H1 (cell line): Measurements from ENCODE around the gene MTMR10. TPM values are rescaled to one million over a fixed set of nuclear protein-coding genes. Genes with fewer than 3 reads are reported as not detected.

Experiments used
- CTCF ChIA-PET: fragments of 300-600 bp; sonication (Branson Sonifier 250); formaldehyde crosslinking; loops from one replicate; lab custom pipeline; 2021; ENCODE audit not compliant: partially characterized antibody; lab: Charles Lee
- POLR2A ChIA-PET: fragments of 300-600 bp; sonication (Branson Sonifier 250); formaldehyde crosslinking; loops from one replicate; lab custom pipeline; 2021; ENCODE audit warnings: inconsistent platforms; ENCODE audit not compliant: partially characterized antibody; lab: Charles Lee
- DNase-seq, 2 experiments: peaks; one replicate each; pipeline versions ENCODE4 v3.0.0 to v3.0.0-alpha.2; 2010 to 2022; ENCODE audit warnings: low spot score in 2 of 2, low read depth in 1 of 2, mixed read lengths in 1 of 2
- FAIRE-seq: peaks from 2 replicates; lab custom pipeline; 2011; peaks lifted over from hg19 to GRCh38; lab: Jason Lieb, UNC
- H2AFZ ChIP-seq: 2 replicates; pipeline ENCODE4 v1.8.1; 2012; ENCODE audit warnings: low read length, inconsistent platforms
- H2AK5ac ChIP-seq: 2 replicates; pipeline ENCODE4 v1.6.1; 2013; ENCODE audit warnings: low read depth, low read length
- H2BK120ac ChIP-seq: replicated peaks from 2 replicates; pipeline ENCODE3; 2013; ENCODE audit warnings: low read depth, low read length, inconsistent platforms
- H2BK12ac ChIP-seq: 2 replicates; pipeline ENCODE4 v1.6.1; 2013; ENCODE audit warnings: low read depth, low read length
- H2BK15ac ChIP-seq: 2 replicates; pipeline ENCODE4 v1.6.1; 2013; ENCODE audit warnings: low read length
- H2BK20ac ChIP-seq: 2 replicates; pipeline ENCODE4 v1.6.1; 2013; ENCODE audit warnings: low read length
- H2BK5ac ChIP-seq: 2 replicates; pipeline ENCODE4 v1.6.1; 2013; ENCODE audit warnings: low read depth, low read length
- H3K14ac ChIP-seq: 2 replicates; pipeline ENCODE4 v1.6.1; 2013; ENCODE audit warnings: inconsistent platforms; ENCODE audit not compliant: insufficient read length
- H3K18ac ChIP-seq: 2 replicates; pipeline ENCODE4 v1.6.1; 2013; ENCODE audit warnings: low read length; ENCODE audit errors: extremely low read depth
- H3K23ac ChIP-seq: 2 replicates; pipeline ENCODE4 v1.6.1; 2013; ENCODE audit warnings: inconsistent platforms; ENCODE audit not compliant: insufficient read length
- H3K23me2 ChIP-seq: 2 replicates; pipeline ENCODE4 v1.6.1; 2013; ENCODE audit warnings: low read depth, low read length
- H3K27ac ChIP-seq: 2 replicates; pipeline ENCODE4 v1.6.1; 2011; ENCODE audit warnings: low read depth, low read length, inconsistent platforms
- H3K27me3 ChIP-seq, 4 experiments: replicated peaks in 1 of 4; 1 replicate in 1 of 4; 2 replicates in 3 of 4; pipeline versions ENCODE4 v1.6.1 to v1.8.1; 2011 to 2013; ENCODE audit warnings: low read length in 3 of 4, mild to moderate bottlenecking in 3 of 4, inconsistent platforms in 2 of 4, mixed read lengths in 2 of 4, moderate library complexity in 1 of 4; ENCODE audit not compliant: control insufficient read depth in 3 of 4, insufficient read depth in 3 of 4; ENCODE audit errors: extremely low read depth in 1 of 4
- H3K36me3 ChIP-seq, 4 experiments: 2 replicates each; pipeline versions ENCODE4 v1.6.1 to v1.8.1; 2011 to 2013; ENCODE audit warnings: mild to moderate bottlenecking in 4 of 4, low read length in 3 of 4, moderate library complexity in 2 of 4, control low read depth in 1 of 4, inconsistent platforms in 1 of 4; ENCODE audit not compliant: insufficient read depth in 4 of 4, control insufficient read depth in 2 of 4
- H3K4ac ChIP-seq: replicated peaks from 2 replicates; pipeline ENCODE3; 2013; ENCODE audit warnings: low read length, low read depth, mixed read lengths, inconsistent platforms; ENCODE audit not compliant: insufficient read length
- H3K4me1 ChIP-seq, 4 experiments: replicated peaks in 1 of 4; 1 replicate in 1 of 4; 2 replicates in 3 of 4; pipeline versions ENCODE4 v1.6.1 to v1.8.1; 2011 to 2013; ENCODE audit warnings: low read length in 3 of 4, inconsistent platforms in 2 of 4, mixed read lengths in 1 of 4; ENCODE audit not compliant: insufficient read depth in 4 of 4, control insufficient read depth in 3 of 4
- H3K4me2 ChIP-seq, 2 experiments: 2 replicates each; pipeline versions ENCODE4 v1.6.1 to v1.8.1; 2011 to 2013; ENCODE audit warnings: low read depth in 2 of 2, low read length in 2 of 2, control low read depth in 1 of 2, inconsistent platforms in 1 of 2, mild to moderate bottlenecking in 1 of 2; ENCODE audit not compliant: insufficient read depth in 1 of 2
- H3K4me3 ChIP-seq, 4 experiments: fragments of 200-600, 300-600 bp in 1 of 4; sonication (generic), shearing (Covaris generic), sonication (Bioruptor Twin) in 1 of 4; 2 replicates each; pipeline versions ENCODE4 v1.5.1 to v1.8.1; 2011 to 2016; ENCODE audit warnings: low read length in 4 of 4, low read depth in 3 of 4, control low read depth in 2 of 4, inconsistent platforms in 2 of 4, mild to moderate bottlenecking in 2 of 4, mixed read lengths in 1 of 4, moderate library complexity in 1 of 4; ENCODE audit not compliant: insufficient read depth in 2 of 4; ENCODE audit errors: extremely low read depth in 1 of 4
- H3K56ac ChIP-seq: replicated peaks from 2 replicates; pipeline ENCODE3; 2013; ENCODE audit warnings: low read depth, mild to moderate bottlenecking, mixed read lengths, low read length, inconsistent platforms; ENCODE audit not compliant: insufficient read length
- H3K79me1 ChIP-seq: 2 replicates; pipeline ENCODE4 v1.6.1; 2013; ENCODE audit warnings: low read depth, low read length, control low read depth
- H3K79me2 ChIP-seq, 2 experiments: 2 replicates each; pipeline versions ENCODE4 v1.6.1 to v1.8.1; 2012 to 2013; ENCODE audit warnings: low read length in 2 of 2, mild to moderate bottlenecking in 2 of 2, inconsistent platforms in 1 of 2; ENCODE audit not compliant: insufficient read depth in 2 of 2, control insufficient read depth in 1 of 2
- H3K9ac ChIP-seq, 4 experiments: replicated peaks in 1 of 4; 1 replicate in 1 of 4; 2 replicates in 3 of 4; pipeline versions ENCODE4 v1.6.1 to v1.8.1; 2011 to 2013; ENCODE audit warnings: low read depth in 3 of 4, low read length in 3 of 4, control low read depth in 2 of 4, mild to moderate bottlenecking in 2 of 4, moderate library complexity in 2 of 4, inconsistent platforms in 1 of 4; ENCODE audit errors: extremely low read depth in 1 of 4
- H3K9me3 ChIP-seq, 2 experiments: 2 replicates each; pipeline versions ENCODE4 v1.6.1 to v1.8.1; 2012 to 2013; ENCODE audit warnings: mild to moderate bottlenecking in 2 of 2, moderate library complexity in 2 of 2, control low read depth in 1 of 2, inconsistent platforms in 1 of 2, low read depth in 1 of 2, low read length in 1 of 2, mixed read lengths in 1 of 2; ENCODE audit not compliant: insufficient read depth in 2 of 2
- H4K20me1 ChIP-seq, 2 experiments: replicated peaks in 1 of 2; 2 replicates each; pipeline versions ENCODE3 to v1.8.1; 2011 to 2013; ENCODE audit warnings: inconsistent platforms in 2 of 2, low read length in 2 of 2, mild to moderate bottlenecking in 1 of 2; ENCODE audit not compliant: insufficient read depth in 2 of 2, control insufficient read depth in 1 of 2
- H4K5ac ChIP-seq: 2 replicates; pipeline ENCODE4 v1.6.1; 2013; ENCODE audit warnings: low read length, low read depth, mixed read lengths, inconsistent platforms; ENCODE audit not compliant: insufficient read length
- H4K8ac ChIP-seq: 2 replicates; pipeline ENCODE4 v1.8.0; 2013; ENCODE audit warnings: mild to moderate bottlenecking, moderate library complexity, low read length, inconsistent platforms; ENCODE audit not compliant: insufficient read depth; ENCODE audit errors: extremely low read depth
- H4K91ac ChIP-seq: replicated peaks from 2 replicates; pipeline ENCODE3; 2013; ENCODE audit warnings: low read length, mixed read lengths, inconsistent platforms; ENCODE audit not compliant: insufficient read length
- HDAC6 ChIP-seq: IDR thresholded peaks from one replicate; pipeline ENCODE4 v1.7.1; 2012; ENCODE audit warnings: low read depth, mild to moderate bottlenecking, inconsistent platforms, low read length, moderate library complexity
- WGBS, 2 experiments: shearing (Covaris generic) in 1 of 2; methylation state at CpG; one replicate each; pipeline versions ENCODE4 v1.1.6 to v1.1.7; 2013 to 2015; ENCODE audit warnings: low lambda C conversion rate in 2 of 2, mixed read lengths in 2 of 2, inconsistent platforms in 1 of 2, low coverage in 1 of 2, missing lambda C conversion rate in 1 of 2; ENCODE audit not compliant: insufficient replicate concordance in 2 of 2, insufficient coverage in 1 of 2, insufficient read length in 1 of 2; ENCODE audit errors: extremely low coverage in 1 of 2, missing lambda C conversion rate in 1 of 2; 5-methylcytosine and 5-hydroxymethylcytosine counted together
- polyA plus RNA-seq, 7 experiments: library from polyadenylated mRNA; depleted of rRNA in 3 of 7; stranded (reverse) in 5 of 7; unstranded in 2 of 7; fragments of >200 nt in 5 of 7; fragments of 200-250 nt in 2 of 7; gene quantifications; 1 replicate in 5 of 7; 2 replicates in 1 of 7; 4 replicates in 1 of 7; pipeline versions ENCODE4 v1.2.1 to v1.2.3, GENCODE V29; 2011 to 2013; ENCODE audit warnings: missing spikeins in 2 of 7, mixed read lengths in 2 of 7
- total RNA-seq: library from RNA; stranded (reverse); fragmentation: NEBNext Ultra II Directional; extraction: Animal tissue kit (Norgen Biotek cat#: 25700); gene quantifications from 2 replicates; pipeline ENCODE4 v1.2.1, GENCODE V29; 2021

The MTMR10 gene
- total and polyA plus RNA-seq, 2 of the 8 experiments (the other 6 are each of a cell fraction or from before 2014, with no cell fraction given) = 3.8 to 13.1 TPM

DNA sequence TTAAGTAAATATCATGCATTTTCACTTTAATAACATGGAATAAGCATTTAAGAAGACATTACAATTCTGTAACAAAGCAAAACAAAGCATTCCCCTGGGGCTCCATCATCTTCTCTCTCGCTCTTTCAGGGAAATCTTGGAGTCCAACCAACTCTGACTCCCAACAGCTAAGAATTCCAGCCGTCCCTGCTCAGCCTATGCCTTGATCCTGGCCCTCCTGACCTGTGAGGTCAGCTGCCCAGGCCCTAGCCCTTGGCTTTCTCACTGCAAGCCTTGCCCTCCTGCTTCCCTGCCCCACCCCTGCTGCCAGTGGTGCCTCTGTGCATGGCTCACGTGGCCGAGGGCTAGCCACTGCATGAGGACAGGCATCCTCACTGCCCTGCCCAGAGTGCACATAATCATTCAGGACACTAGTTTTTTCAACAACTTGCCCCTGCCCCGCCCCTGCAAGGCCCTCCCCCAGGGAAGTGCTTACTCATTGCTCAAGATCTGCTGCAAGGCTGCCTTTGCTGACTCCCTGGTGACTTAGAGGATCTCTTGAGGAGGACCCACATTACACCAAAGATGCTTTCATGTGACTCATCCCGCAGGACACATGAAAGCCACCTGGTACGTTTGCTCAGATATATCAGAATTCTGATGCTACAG is 37.6 kb downstream of the MTMR10 start:
- H2BK5ac ChIP-seq = 0 out of 2 replicates have a peak overlapping the region, but pooled peaks have one; percentile 44
- no peak overlapping the region for H2AFZ ChIP-seq
- 93% methylated on average over 7 of the region's 7 CpGs; no CpG with 5 or more reads in 1 of the 2 experiments for WGBS, 2 experiments
- H3K56ac ChIP-seq = no peak overlapping the region
- H3K79me1 ChIP-seq = no peaks in the 10 kb centered on the region
- no peak overlapping the region for H3K4me3 ChIP-seq
- H3K23me2 ChIP-seq = no peaks in the 10 kb centered on the region
- H2BK120ac ChIP-seq = no peak overlapping the region
- H3K4me2 ChIP-seq = no peak overlapping the region
- no peak overlapping the region for H4K8ac ChIP-seq
- no peak overlapping the region for H3K9ac ChIP-seq
- H3K36me3 ChIP-seq = peaks cover 0 to 50% (median 16%) of the 10 kb centered on the region in 4 experiments; a peak in 7 of 8 replicates
- H2BK20ac ChIP-seq = no peak overlapping the region
- H4K5ac ChIP-seq = no peak overlapping the region
- no peak overlapping the region for H3K18ac ChIP-seq
- H3K27ac ChIP-seq = no peak overlapping the region
- H4K20me1 ChIP-seq = no peaks in the 10 kb centered on the region
- H3K14ac ChIP-seq = no peak overlapping the region
- no peak for TF ChIP-seq HDAC6
- H4K91ac ChIP-seq = no peak overlapping the region
- H3K79me2 ChIP-seq = no peaks in the 10 kb centered on the region
- H2AK5ac ChIP-seq = 0 out of 2 replicates have a peak overlapping the region, but pooled peaks have one; percentile 24
- H3K4ac ChIP-seq = no peak overlapping the region
- POLR2A ChIA-PET = interaction anchor here (0.6 kb wide), 1 partner anchor 184 kb away, joined by 3 read pairs; no protein-coding TSS in a partner anchor
- no peaks in the 10 kb centered on the region; a peak in 1 of 4 replicates for H3K9me3 ChIP-seq
- H2BK15ac ChIP-seq = no peak overlapping the region
- no peak for FAIRE-seq
- peak in 1 of 2 experiments; percentile 15 for DNase-seq
- CTCF ChIA-PET = interaction anchor here (0.9 kb wide), 1 partner anchor 9 kb away, joined by 6 read pairs; no protein-coding TSS in a partner anchor
- H3K23ac ChIP-seq = no peak overlapping the region
- no peaks in the 10 kb centered on the region for H3K27me3 ChIP-seq
- peak overlapping the region; percentile 50; the same call in 1 of the 2 replicates for H2BK12ac ChIP-seq
- peaks cover 0 to 2% (median 0%) of the 10 kb centered on the region in 4 experiments; a peak in 1 of 7 replicates for H3K4me1 ChIP-seq
